GM19043 (cell line): ENCODE measurements around the gene CYTH1.

Experiments
- ATAC-seq: cut with Tn5 transposase; IDR thresholded peaks from one replicate; pipeline ENCODE4 v1.9.1; 2021; ENCODE audit warnings: low read depth; ENCODE audit not compliant: unreplicated experiment

The CYTH1 gene, protein sequence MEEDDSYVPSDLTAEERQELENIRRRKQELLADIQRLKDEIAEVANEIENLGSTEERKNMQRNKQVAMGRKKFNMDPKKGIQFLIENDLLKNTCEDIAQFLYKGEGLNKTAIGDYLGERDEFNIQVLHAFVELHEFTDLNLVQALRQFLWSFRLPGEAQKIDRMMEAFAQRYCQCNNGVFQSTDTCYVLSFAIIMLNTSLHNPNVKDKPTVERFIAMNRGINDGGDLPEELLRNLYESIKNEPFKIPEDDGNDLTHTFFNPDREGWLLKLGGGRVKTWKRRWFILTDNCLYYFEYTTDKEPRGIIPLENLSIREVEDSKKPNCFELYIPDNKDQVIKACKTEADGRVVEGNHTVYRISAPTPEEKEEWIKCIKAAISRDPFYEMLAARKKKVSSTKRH

DNA sequence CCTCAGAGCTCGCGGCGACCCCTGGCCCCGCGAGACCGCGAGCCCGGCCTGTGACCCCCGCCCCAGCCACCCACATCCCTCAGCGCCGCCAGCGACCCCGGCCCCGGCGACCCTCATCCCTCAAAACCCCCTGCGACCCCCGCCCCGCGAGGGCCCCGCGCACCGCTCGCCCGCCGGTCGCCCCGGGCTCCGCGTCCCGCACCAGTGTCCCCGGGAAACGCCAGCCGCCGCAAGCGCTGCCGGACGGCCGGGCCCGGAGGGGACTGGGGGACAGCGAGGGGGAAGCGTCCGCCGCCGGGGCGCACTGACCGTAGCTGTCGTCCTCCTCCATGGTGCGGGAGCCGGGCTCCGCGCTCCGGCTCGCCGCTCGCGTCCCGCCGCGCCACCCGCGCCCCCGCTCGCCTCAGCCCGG lies at the start of gene CYTH1:
TSS of gene CYTH1 (minus strand) at position 381 of the 412 bp plus-strand sequence. CDS start at position 331, 50 bp downstream.
- ATAC-seq = no peak

DNA sequence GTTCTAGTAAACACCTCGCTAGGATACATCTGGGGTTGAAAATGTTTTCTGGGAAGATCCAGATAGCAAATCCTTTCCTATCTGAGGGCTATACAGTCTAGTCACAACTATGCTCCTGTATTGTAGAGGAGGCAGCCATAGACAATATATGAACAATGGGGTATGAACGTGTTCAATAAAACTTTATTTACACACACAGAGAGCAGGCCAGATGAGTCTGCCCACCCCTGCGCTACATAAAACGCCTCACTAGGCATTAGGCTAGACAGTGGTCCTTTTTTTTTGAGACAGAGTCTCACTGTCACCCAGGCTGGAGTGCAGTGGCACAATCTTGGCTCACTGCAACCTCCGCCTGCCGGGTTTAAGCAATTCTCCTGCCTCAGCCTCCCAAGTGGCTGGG lies 47.4 kb upstream of the CYTH1 start:
- no peak for ATAC-seq

DNA sequence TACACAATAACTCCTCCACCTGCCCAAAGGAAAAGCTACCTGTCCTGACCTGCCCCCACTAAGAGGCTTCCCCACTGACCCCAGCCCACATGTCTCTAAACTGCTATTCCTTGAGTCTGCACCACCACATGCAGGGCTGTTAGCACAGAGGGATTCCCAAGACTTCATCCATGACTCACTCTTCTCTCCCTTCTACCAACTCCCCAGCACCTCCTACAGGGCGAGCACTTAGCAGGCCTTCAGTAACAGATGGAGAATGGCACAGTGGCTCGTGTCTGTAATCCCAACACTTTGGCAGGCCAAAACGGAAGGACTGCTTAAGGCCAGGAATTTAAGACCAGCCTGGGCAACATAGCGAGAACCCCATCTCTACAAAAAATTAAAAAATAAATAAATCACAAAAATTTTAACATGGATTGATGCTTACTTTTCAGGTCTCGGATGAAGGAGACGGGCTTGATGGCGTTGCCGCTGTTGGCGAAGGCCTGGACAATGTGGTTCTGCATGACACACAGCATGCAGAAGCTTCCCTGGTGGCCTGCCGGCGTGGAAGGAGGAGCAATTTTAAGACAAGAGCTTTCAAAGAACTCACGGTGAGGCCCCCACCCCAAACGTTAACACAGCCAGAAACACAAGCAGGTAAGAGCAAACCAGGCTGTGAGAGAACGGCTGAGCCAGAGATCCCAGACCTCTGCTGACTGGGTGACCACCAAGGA lies 46.6 kb upstream of the CYTH1 start:
- ATAC-seq = no peak

DNA sequence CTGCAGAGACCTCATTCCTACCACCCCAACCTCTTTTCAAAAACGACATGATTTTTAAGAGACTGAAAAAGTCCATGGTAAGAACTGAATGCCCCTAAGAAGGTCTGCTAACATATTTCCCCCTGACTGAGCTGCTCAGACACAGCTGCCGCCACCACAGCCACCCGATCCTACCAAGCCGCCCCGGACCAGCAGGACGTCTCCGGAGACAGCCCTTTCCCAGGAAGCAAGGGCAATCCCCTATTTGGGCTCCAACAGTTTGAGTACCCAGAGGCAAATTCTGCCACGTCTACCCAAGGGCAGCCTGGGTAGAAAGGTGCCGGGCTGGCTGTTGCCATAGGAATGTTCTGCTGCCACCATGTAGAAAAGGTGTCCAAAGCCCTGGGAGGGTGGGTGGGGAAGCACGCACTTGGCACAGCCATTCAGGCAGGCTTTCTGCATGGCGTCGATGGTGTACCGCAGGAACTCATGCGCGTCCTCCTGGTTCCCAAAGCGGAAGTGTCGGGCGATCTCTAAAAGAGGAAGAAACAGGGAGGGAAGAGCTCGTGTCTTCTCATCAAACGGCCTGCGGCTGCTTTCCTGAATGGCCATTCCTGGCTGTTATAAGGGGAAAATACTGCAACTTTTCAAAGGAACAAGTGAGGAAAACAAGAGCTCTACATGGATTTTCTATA lies 44.9 kb upstream of the CYTH1 start:
- ATAC-seq = no peak

DNA sequence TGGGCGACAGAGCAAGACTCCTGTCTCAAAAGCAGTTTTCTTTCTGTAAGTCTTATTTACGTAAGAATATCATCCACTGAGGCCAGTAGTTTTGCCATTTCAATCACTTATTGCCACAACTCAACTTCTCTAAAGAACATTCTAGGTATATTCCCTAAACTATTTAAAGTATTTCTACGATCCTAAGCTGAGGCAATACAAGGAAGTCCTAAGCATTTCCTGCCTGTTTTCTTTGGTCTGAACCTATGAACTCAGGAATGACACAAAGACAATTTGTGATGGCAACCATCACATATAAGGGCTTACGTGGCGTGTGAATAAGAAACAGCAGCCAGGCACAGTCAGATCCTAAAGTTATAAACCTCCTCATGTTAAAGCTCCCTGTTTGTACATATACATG lies 44.3 kb upstream of the CYTH1 start:
- no peak for ATAC-seq

DNA sequence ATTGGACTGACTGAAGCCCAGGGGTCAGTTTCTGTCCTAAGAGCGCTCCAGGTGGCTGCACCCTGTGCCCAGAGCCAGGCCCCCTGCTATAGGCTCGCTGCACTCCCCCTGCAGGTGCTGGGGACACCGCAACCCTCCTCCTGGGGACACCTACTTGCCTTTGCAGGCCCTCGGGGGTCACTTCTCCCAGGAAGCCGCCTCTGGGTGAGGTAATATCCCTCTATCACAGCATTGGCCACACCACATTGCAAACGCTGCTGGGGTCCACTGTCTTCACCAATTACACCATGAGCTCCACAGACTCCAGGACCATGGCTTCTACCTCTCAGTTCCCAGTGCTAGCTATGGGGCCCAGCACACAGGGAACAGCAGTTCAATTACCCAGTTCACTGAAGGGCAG lies 43.6 kb upstream of the CYTH1 start:
- ATAC-seq = no peak

DNA sequence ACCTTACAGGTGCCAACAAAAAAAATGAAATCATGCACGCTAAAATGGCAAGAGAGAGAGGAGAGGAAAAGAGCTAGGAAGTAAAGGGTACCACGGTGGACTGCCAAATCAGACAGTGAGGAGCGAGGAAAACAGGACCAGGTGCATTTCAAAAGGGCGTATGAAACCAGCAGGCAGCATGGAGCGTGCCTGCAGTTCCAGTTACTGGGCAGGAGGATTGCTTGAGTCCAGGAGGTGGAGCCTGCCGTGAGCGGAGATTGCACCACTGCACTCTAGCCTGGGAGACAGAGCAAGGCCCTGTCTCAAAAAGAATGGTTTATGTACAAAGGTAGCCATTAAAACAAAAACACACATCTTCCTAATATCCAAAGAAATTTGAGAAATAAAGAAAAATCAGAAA lies 42.2 kb upstream of the CYTH1 start:
- ATAC-seq = no peak

DNA sequence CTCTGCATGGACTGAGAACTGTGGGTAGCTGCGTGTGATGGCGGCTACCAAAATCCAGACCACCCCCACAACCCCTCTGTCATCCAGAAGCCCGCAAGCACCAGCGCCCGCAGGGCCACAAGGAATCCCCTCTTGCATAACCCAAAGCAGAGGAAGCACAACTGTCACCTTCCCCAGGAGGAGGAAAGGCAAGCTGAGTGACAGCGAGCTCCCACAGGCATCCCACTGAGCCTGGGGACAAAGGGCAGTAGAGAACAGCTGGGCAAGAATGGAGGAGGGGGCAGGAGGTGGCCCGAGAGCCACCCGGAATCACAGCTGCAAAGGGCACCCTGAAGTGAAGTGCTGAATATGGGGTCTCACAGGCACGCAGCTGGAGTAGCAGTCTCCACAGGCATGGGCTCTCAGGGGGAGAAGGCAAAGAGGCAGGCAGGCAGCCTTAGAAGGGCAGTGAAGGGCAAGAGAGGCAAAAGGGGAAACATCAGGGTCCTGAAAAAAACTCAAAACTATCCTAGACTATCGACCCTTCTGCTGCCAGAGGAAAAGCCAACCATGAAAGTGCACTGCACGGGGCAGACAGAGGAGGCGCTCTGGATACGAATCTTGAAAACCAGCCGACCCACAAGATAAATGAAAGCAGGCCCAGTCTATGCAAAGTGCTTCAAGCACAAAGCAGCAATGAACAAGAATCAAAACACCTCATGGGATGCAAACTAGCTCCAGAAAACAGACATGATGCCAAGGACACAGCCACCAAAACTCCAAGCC lies 41.4 kb upstream of the CYTH1 start:
- no peak for ATAC-seq

DNA sequence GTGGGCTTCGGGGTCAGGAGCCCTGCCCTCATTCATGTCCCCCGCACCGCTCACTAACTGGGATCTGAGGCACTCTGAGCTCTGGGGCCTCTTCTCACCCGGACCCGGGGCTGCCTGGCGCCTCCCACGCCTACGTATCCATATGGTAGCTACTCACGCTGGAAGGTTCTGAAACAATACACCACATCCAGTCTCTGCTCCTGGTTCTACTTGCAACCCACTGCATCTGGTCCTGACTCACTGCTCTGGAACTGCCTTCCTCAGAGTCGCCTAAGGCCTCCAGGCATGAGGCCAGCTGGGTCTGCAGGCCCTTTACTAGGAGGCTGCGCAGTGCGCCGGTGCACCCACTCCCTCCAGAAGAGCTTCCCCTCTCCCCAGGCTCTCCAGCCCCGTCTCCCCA lies 40.5 kb upstream of the CYTH1 start:
- no peak for ATAC-seq

DNA sequence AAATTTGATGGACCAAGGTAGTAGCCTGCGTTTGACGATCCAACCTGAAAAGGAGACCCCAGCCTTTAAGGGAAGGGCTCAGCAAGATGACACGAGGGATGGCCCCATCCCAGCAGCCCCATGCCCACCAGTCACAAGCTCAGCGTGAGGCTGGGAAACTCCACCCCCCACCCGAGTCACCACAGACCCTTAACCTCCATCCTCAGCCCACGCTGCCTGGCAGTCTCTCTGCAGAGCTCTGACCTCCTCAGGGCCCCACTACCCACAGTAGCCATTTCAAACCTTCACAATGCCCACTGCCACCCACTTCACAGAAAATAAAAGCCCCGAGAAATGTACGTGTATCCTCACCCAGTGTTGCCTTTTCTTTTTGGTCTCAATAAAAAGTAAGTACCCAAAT lies 39.9 kb upstream of the CYTH1 start:
- ATAC-seq = no peak

DNA sequence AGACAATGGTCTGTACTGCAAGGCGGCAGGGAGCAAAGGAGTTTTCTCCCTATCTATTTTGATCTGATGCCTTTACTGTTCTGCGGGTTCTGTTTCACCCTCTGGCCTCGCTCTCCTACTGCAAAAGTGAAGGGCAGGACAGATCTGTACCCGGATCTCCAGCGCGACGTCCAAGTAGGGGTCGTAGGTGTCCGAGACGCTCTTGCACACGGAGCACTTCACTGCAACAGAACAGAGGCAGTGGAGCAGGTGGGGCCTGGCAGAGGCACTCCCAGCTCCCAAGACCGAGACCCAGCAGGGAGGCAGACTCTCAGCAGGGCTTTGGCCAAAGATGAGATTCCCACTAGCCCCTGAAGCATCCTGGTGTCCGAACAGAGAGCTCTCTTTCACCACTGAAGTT lies 38.8 kb upstream of the CYTH1 start:
- ATAC-seq = no peak

DNA sequence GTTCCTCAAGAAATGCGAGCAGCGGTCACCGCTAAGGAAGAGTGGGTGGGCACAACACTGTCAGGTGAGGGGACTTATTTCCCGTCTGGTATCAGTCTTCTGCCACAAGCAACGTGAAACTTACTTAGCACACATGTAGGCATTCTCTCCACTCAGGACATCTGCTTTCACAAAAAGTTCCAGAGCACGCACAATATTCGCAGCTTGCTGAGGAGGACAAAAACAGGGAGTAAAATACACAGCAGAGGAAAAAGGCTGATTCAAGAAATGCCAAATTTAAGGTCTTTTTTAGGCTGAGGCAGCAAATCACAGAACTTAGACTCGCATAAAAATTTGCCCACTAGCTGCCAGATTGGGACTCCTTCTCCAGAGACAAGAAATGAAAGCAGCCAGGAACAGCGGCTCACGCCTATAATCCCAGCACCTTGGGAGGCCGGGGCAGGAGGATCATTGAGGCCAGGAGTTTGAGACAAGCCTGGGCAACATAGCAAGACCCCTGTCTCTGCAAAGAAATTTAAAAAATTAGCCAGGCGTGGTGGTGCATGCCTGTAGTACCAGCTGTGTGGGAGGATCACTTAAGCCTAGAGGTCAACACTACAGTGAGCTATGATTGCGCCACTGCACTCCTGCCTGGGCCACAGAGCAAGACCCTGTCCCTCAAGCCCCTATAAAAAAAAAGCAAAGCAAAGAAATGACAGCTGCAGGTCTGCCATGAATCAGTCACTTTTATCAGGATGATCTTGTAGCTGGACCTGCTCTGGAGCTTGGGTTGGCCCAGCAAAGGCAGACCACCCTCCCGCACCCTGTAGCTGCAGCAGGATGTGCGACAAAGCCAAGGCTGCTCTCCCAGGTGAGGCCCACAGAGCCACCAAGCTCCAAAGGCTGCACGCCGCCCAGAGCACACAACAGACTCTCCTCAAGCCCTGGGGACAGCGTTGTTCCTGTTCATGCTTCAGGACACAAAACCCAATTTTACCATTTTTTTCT lies 38.0 kb upstream of the CYTH1 start:
- no peak for ATAC-seq

DNA sequence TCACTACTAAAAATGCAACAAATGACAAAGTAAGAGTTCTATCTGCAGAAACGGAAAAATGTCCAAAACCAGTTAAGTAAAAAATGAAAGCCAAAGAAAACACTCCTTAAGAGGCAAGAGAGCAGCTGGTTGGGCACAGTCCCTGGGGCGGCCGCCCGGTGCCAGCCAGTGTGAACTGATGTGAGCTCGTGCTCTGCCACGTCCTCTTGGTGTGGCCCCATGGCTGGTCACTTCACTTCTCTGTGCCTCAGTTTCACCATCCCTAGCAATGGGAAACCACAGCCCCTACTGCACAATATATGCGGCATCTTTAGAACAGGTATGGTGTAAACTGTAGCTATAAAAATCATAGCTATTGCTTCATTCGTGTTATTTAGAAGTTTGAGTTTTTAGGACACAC lies 37.3 kb upstream of the CYTH1 start:
- ATAC-seq = no peak

DNA sequence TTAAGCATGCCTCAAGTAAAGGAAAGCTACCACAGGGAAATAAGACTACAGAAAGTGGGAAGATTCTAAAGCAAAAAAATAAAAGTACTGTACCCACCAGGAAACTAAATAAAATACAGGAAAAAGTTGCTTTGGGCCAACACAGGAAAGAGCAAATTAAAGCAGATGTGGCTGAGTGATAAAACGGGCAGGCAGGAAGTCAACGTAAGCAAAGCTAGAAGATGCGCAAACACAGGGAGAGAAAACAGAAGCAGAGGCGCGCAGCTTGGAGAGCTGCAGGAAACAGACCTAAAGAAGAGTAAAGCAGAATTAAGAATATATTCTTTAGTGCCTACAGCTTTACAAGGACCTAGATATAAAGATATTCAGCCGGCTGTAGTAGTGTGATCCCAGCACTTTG lies 36.9 kb upstream of the CYTH1 start:
- ATAC-seq = no peak

DNA sequence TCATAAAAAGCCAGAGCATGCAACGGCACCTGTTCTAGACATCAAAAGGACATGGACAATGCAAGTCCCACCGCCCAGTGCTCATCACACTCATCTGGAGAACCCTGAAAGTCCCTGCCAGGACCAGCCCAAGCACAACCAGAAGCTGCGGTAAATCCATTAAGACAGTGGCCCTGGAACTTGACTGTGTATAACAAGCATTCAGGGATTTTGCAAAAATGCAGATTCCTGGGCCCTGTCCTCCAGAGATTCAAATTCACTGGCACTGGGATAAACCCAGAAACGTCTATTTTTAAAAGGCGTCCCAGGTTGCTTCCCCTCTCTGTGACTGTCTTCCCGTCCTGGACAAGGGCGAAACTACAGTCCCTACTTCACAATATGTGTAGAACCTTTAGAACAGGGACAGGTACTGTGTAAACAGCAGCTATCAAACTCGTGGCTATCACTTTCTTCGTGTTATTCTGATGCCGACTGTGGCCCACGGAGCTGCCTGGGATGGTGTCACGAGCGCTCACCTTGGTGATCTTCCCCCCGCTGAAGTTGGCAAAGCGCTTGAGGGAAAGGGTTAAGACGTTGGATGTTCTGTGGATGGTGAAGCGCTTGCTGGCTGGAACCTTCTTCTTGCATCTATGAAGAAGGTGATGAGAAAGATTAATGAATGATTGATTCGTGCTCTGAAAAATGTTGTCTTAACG lies 36.2 kb upstream of the CYTH1 start:
- no peak for ATAC-seq

DNA sequence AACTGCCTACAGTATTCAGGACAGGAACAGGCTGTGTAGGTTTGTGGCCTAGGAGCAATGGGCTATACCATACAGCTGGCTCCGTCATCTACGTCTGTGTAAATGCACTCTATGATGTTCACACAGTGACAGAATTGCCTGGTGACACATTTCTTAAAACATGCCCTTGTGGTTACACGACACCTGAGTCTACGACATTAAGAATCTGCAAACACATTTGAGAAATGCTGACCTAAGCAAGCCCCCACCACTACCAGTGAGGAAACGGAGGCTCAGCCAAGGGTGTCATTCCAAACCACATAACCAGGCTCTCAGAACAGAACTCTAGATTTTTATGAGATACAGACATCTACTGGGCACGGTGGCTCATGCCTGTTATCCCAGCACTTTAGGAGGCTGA lies 35.0 kb upstream of the CYTH1 start:
- no peak for ATAC-seq

DNA sequence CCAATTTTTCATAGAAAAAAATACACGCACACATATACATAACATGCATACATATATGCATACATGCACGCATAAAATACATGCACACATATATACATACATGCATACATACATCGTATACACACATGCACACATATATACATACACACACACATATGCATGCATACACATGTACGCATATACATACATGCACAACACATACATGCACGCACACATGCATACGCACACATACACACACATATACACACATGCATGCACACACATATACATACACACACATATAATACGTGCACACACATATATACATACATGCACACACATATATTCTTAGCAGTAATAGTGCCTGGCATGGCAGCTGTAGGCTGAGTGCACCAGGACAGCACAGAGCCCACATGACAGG lies 33.6 kb upstream of the CYTH1 start:
- no peak for ATAC-seq

DNA sequence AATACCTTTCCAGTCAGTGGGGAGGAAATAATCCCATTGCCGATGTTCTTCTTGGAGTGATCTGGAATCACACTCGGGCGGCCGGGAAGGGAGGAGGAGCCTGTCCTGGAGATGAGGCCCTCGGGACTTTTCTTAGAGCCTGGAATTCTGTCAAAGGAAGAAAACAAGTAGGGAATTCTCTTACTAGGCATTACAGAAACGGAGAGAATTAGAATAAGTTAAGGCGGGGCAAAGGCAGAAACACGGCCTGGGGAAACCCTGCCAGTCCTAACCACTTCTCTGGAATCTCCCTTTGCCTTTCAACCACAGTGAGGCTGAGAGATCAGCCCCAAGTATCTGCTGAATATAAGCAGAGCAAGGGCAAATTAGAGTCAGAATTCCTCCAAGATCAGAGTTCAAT lies 30.8 kb upstream of the CYTH1 start:
- no peak for ATAC-seq

DNA sequence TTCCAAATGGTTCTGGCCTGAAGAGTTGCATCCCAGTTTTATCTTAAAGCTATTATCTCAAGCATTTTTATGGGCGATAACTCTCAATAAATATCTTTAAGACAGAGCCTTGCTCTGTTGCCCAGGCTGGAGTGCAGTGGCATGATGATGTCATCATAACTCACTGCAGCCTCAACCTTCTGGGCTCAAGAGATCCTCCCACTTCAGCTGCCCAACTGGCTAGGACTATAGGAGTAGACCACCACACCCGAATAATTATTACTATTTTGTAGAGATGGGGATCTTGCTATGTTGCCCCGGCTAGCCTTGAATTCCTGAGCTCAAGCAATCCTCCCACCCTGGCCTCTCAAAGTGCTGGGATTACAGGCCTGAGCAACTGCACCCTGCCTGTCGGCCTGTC lies 26.1 kb upstream of the CYTH1 start:
- ATAC-seq = no peak
